Uterus (tissue), 4 donors: Measurements from ENCODE around the gene MAPK10. TPM values are rescaled to one million over a fixed set of nuclear protein-coding genes. Genes with fewer than 3 reads are reported as not detected.
"Not testable (repeated sequence)": the region's sequence is repeated elsewhere in the genome, so short reads cannot be mapped to it uniquely, and the experiment has no call there.

Source experiments
- DNase-seq, 2 donors: peaks; one replicate each; pipeline ENCODE4 v3.0.0-alpha.2; 2019 to 2020
- H3K27ac ChIP-seq, 2 donors: fragments of 200-600 bp; sonication (generic); 1 replicate in 1 of 2; 2 replicates in 1 of 2; pipeline ENCODE4 v1.5.1; 2016 to 2018
- H3K27me3 ChIP-seq, 2 donors: fragments of 200-600 bp; sonication (generic); one replicate each; pipeline ENCODE4 v1.5.1; 2018 to 2019; ENCODE audit warnings: control low read depth in 1 of 2
- H3K36me3 ChIP-seq, 2 donors: fragments of 200-600 bp; sonication (generic); one replicate each; pipeline ENCODE4 v1.5.1; 2019; ENCODE audit warnings: control low read depth in 1 of 2
- H3K4me1 ChIP-seq, 2 donors: fragments of 200-600 bp; sonication (generic); one replicate each; pipeline ENCODE4 v1.5.1; 2018 to 2019; ENCODE audit warnings: control low read depth in 1 of 2
- H3K4me3 ChIP-seq, 2 donors: fragments of 200-600 bp; sonication (generic); 1 replicate in 1 of 2; 2 replicates in 1 of 2; pipeline ENCODE4 v1.5.1; 2018 to 2019; ENCODE audit warnings: mild to moderate bottlenecking in 1 of 2
- H3K9me3 ChIP-seq, 2 donors: fragments of 200-600 bp; sonication (generic); one replicate each; pipeline ENCODE4 v1.5.1; 2019; ENCODE audit warnings: control low read depth in 1 of 2
- CTCF ChIP-seq, 4 experiments: fragments of 200-600 bp in 2 of 4; fragments of 450-650 bp in 2 of 4; sonication (generic) in 2 of 4; IDR thresholded peaks; one replicate each; pipeline ENCODE4 v1.5.1; 2016 to 2019; ENCODE audit warnings: antibody characterized with exemption in 4 of 4, mild to moderate bottlenecking in 2 of 4, moderate library complexity in 1 of 4
- POLR2A ChIP-seq, 2 donors: fragments of 450-650 bp; IDR thresholded peaks; one replicate each; pipeline ENCODE4 v1.6.1; 2016; ENCODE audit warnings: antibody characterized with exemption in 2 of 2, mild to moderate bottlenecking in 1 of 2, moderate library complexity in 1 of 2
- intact Hi-C: fragments of 100-400 bp; cut with DNase I; formaldehyde crosslinking; loops from one replicate; pipeline ENCODE4 v1.15.1; 2023; ENCODE audit warnings: low total_unique reads
- total RNA-seq, 4 donors: library from RNA; depleted of rRNA in 3 of 4; stranded (reverse); fragments of >200 nt in 3 of 4; gene quantifications; one replicate each; pipeline versions ENCODE4 v1.1.0 to v1.2.4, GENCODE V29; 2014 to 2023
- donor health status: DM: yes; HTN: yes; CAD: no.

MAPK10 gene
- total RNA-seq, 4 donors from 2014 or later, result 38.2 to 144 (median 73.0) TPM

GRCh38 chr4:86333236-86333635, 26.6 kb downstream of the MAPK10 start:
- H3K4me1 ChIP-seq, result no peaks in the 10 kb centered on the region
- TF ChIP-seq CTCF (IDR thresholded peaks at IDR 0.05) (no peak), POLR2A (IDR thresholded peaks at IDR 0.05) (no peak)
- intact Hi-C loops, result no loop called here
- H3K9me3 ChIP-seq, result no peaks in the 10 kb centered on the region
- H3K4me3 ChIP-seq, result no peak overlapping the region
- H3K36me3 ChIP-seq, result no peaks in the 10 kb centered on the region
- no peak for DNase-seq
- peak overlapping the region; percentile 29 to 41 for H3K27ac ChIP-seq
- no peaks in the 10 kb centered on the region for H3K27me3 ChIP-seq

- no peaks in the 10 kb centered on the region for H3K36me3 ChIP-seq
- H3K4me1 ChIP-seq, result peaks cover 0 to 4% of the 10 kb centered on the region in 2 donors
- DNase-seq, result peak in 1 of 2 donors; percentile 37
- H3K27ac ChIP-seq, result peak overlapping the region; percentile 70 to 71
- H3K4me3 ChIP-seq, result no peak overlapping the region
- H3K27me3 ChIP-seq, result no peaks in the 10 kb centered on the region
- TF ChIP-seq POLR2A (IDR thresholded peaks at IDR 0.05), result no peak
- TF ChIP-seq CTCF (IDR thresholded peaks at IDR 0.05), result no peak
- no peaks in the 10 kb centered on the region for H3K9me3 ChIP-seq
- intact Hi-C loops, result no loop called here
These were observed 28.7 kb downstream of the MAPK10 start for GRCh38 chr4:86330961-86331742.

- intact Hi-C loops, H3K4me1 ChIP-seq: not testable (repeated sequence)
These were observed 29.4 kb downstream of the MAPK10 start for GRCh38 chr4:86330411-86330810.

GRCh38 chr4:86329431-86329830, 30.4 kb downstream of the MAPK10 start:
- H3K4me1 ChIP-seq, result peaks cover 0 to 4% of the 10 kb centered on the region in 2 donors
- H3K4me3 ChIP-seq, result no peak overlapping the region
- no peaks in the 10 kb centered on the region for H3K36me3 ChIP-seq
- no peaks in the 10 kb centered on the region for H3K27me3 ChIP-seq
- intact Hi-C loops, result no loop called here
- peak overlapping the region in 1 of 2 donors; percentile 70 for H3K27ac ChIP-seq
- TF ChIP-seq POLR2A (IDR thresholded peaks at IDR 0.05) (no peak), CTCF (IDR thresholded peaks at IDR 0.05) (no peak)
- no peaks in the 10 kb centered on the region for H3K9me3 ChIP-seq
- no peak for DNase-seq

More at GRCh38 chr4:86330411-86330810, 29.4 kb downstream of the MAPK10 start:
- H3K27ac ChIP-seq, result peak overlapping the region; percentile 70 to 71
- not testable (repeated sequence) for H3K27me3 ChIP-seq, H3K9me3 ChIP-seq, H3K36me3 ChIP-seq, H3K4me3 ChIP-seq, DNase-seq

- no peaks in the 10 kb centered on the region for H3K9me3 ChIP-seq
- TF ChIP-seq POLR2A (IDR thresholded peaks at IDR 0.05) (no peak), CTCF (IDR thresholded peaks at IDR 0.05) (no peak)
- H3K36me3 ChIP-seq, result no peaks in the 10 kb centered on the region
- no peak overlapping the region for H3K4me3 ChIP-seq
- intact Hi-C loops, result no loop called here
- H3K27ac ChIP-seq, result no peak overlapping the region
- DNase-seq, result no peak
- H3K4me1 ChIP-seq, result peaks cover 0 to 4% of the 10 kb centered on the region in 2 donors
- no peaks in the 10 kb centered on the region for H3K27me3 ChIP-seq
These were observed 33.5 kb downstream of the MAPK10 start for GRCh38 chr4:86326400-86326799.
